HepG2 (cell line): Measurements from ENCODE around the gene INAFM2. TPM values are rescaled to one million over a fixed set of nuclear protein-coding genes. Genes with fewer than 3 reads are reported as not detected.

Experiments used
- ATF5 ChIP-seq: sonication (generic); formaldehyde crosslinking; IDR thresholded peaks from 2 replicates; pipeline ENCODE4 v1.4.0; 2020; ENCODE audit warnings: mild to moderate bottlenecking, low read depth, missing genetic modification reagents
- MBNL3 ChIP-seq: fragments of 250-450 bp; sonication (Bioruptor Pico); conservative IDR thresholded peaks from 2 replicates; pipeline ENCODE4 v1.8.0; 2022; ENCODE audit warnings: mild to moderate bottlenecking, inconsistent platforms
- MTA3 ChIP-seq: sonication (generic); formaldehyde crosslinking; IDR thresholded peaks from 2 replicates; pipeline ENCODE4 v1.4.0; 2020; ENCODE audit warnings: missing genetic modification reagents
- NFKB2 ChIP-seq: sonication (generic); formaldehyde crosslinking; IDR thresholded peaks from 2 replicates; pipeline ENCODE4 v1.4.0; 2020; ENCODE audit warnings: missing genetic modification reagents, borderline replicate concordance
- PCBP1 ChIP-seq: fragments of 200-400 bp; formaldehyde crosslinking; IDR thresholded peaks from 2 replicates; pipeline ENCODE4 v1.6.1; 2017; ENCODE audit warnings: mild to moderate bottlenecking, low read depth, low read length, borderline replicate concordance
- RBFOX2 ChIP-seq: fragments of 200-400 bp; formaldehyde crosslinking; IDR thresholded peaks from 2 replicates; pipeline ENCODE4 v1.6.1; 2017; ENCODE audit warnings: low read depth, mild to moderate bottlenecking, low read length
- SALL2 ChIP-seq: sonication (generic); formaldehyde crosslinking; IDR thresholded peaks from 2 replicates; pipeline ENCODE4 v1.8.1; 2023; ENCODE audit warnings: mild to moderate bottlenecking, missing genetic modification reagents, inconsistent platforms
- SMAD9 ChIP-seq: sonication (generic); formaldehyde crosslinking; IDR thresholded peaks from 2 replicates; pipeline ENCODE4 v1.5.1; 2020; ENCODE audit warnings: mild to moderate bottlenecking, missing genetic modification reagents
- SRSF1 ChIP-seq: fragments of 200-400 bp; formaldehyde crosslinking; optimal IDR thresholded peaks from 2 replicates; pipeline ENCODE3; 2017; ENCODE audit warnings: mild to moderate bottlenecking, low read depth, low read length, moderate library complexity
- ZKSCAN5 ChIP-seq: sonication (generic); formaldehyde crosslinking; IDR thresholded peaks from 2 replicates; pipeline ENCODE4 v1.5.1; 2020; ENCODE audit warnings: mild to moderate bottlenecking, missing genetic modification reagents
- ZNF317 ChIP-seq: sonication (generic); formaldehyde crosslinking; IDR thresholded peaks from 2 replicates; pipeline ENCODE4 v1.5.0; 2020; ENCODE audit warnings: mild to moderate bottlenecking, missing genetic modification reagents
- ZNF713 ChIP-seq: sonication (generic); formaldehyde crosslinking; IDR thresholded peaks from 2 replicates; pipeline ENCODE4 v1.4.0; 2020; ENCODE audit warnings: mild to moderate bottlenecking, missing genetic modification reagents
- ZSCAN5A ChIP-seq: sonication (generic); formaldehyde crosslinking; IDR thresholded peaks from 2 replicates; pipeline ENCODE4 v1.8.0; 2022; ENCODE audit warnings: mild to moderate bottlenecking, missing genetic modification reagents, borderline replicate concordance
- polyA plus RNA-seq, 8 experiments: library from polyadenylated mRNA; depleted of rRNA in 3 of 8; stranded (reverse) in 7 of 8; unstranded in 1 of 8; fragments of >200 nt; fragmentation: Illumina TruSeq in 4 of 8; extraction: Trizol in 4 of 8; gene quantifications; 2 replicates each; pipeline versions ENCODE4 v1.2.1 to v1.2.3, GENCODE V29; 2011 to 2016; ENCODE audit warnings: low read depth in 4 of 8, missing spikeins in 1 of 8, mixed read lengths in 1 of 8; ENCODE audit not compliant: insufficient read depth in 1 of 8
- total RNA-seq, 5 experiments: library from RNA; depleted of rRNA; stranded (reverse); fragments of >200 nt; fragmentation: Illumina TruSeq; extraction: Trizol; gene quantifications; 2 replicates each; pipeline ENCODE4 v1.2.3, GENCODE V29; 2016; ENCODE audit warnings: low read depth in 1 of 5
- TF ChIP-seq, protein P1 (sequence below): sonication (generic); formaldehyde crosslinking; IDR thresholded peaks from 2 replicates; pipeline ENCODE4 v1.5.0; 2020; ENCODE audit warnings: mild to moderate bottlenecking, missing genetic modification reagents
- TF ChIP-seq, protein P2 (sequence below), 2 experiments: sonication (generic) in 1 of 2; formaldehyde crosslinking in 1 of 2; IDR thresholded peaks; 2 replicates each; pipeline versions ENCODE4 v1.5.1 to v1.6.1; 2011 to 2020; ENCODE audit warnings: borderline replicate concordance in 1 of 2, low read depth in 1 of 2, low read length in 1 of 2, mild to moderate bottlenecking in 1 of 2, missing genetic modification reagents in 1 of 2, moderate library complexity in 1 of 2
- TF ChIP-seq, protein P3 (sequence below): sonication (generic); formaldehyde crosslinking; IDR thresholded peaks from 2 replicates; pipeline ENCODE4; 2020; ENCODE audit warnings: missing genetic modification reagents, mild to moderate bottlenecking, borderline replicate concordance
- TF ChIP-seq, protein P4 (sequence below): sonication (generic); formaldehyde crosslinking; IDR thresholded peaks from 2 replicates; pipeline ENCODE4 v1.4.0; 2020; ENCODE audit warnings: missing genetic modification reagents

Gene INAFM2
- total and polyA plus RNA-seq, 2 of the 13 experiments (the other 11 are each of a cell fraction or from before 2014, with no cell fraction given): 5.5 to 6.5 TPM

DNA sequence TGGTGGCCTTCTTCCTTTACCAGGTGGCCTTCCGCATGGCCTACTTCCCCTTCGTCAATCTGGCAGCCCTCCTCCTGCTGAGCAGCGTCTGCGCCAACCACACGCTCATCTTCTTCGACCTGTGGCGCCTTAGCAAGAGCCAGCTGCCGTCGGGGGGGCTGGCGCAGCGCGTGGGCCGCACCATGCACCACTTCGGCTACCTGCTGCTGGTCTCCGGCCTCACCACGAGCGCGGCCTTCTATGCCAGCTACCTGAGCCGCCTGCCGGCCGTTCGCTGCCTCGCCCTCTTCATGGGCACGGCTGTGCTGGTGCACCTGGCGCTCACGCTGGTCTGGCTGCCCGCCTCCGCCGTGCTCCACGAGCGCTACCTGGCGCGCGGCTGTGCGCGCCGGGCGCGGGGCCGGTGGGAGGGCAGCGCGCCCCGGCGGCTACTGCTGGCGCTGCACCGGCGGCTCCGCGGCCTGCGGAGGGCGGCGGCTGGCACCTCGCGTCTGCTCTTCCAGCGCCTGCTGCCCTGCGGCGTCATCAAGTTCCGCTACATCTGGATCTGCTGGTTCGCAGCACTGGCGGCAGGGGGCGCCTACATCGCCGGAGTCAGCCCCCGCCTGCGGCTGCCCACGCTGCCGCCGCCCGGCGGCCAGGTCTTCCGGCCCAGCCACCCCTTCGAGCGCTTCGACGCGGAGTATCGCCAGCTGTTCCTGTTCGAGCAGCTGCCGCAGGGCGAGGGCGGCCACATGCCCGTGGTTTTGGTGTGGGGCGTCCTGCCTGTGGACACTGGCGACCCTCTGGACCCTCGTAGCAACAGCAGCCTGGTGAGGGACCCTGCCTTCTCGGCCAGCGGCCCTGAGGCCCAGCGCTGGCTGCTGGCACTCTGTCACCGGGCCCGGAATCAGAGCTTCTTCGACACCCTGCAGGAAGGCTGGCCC lies 44.5 kb downstream of the INAFM2 start (continued):
- TF ChIP-seq SRSF1 (peak; percentile 49), PCBP1 (no peak), SALL2 (CRISPR knock-in tag) (peak; percentile 99), ZNF317 (CRISPR knock-in tag) (peak; percentile 75), RBFOX2 (peak; percentile 64), NFKB2 (CRISPR knock-in tag) (peak; percentile 99), ZNF713 (CRISPR knock-in tag) (no peak), MTA3 (CRISPR knock-in tag) (no peak), SMAD9 (no peak), ZSCAN5A (CRISPR knock-in tag) (peak; percentile 84; the same call in 1 of the 2 replicates), ATF5 (peak; percentile 79; the same call in 1 of the 2 replicates), ZKSCAN5 (CRISPR knock-in tag) (no peak), MBNL3 (CRISPR knock-in tag) (no peak)
- TF ChIP-seq, protein P1, sequence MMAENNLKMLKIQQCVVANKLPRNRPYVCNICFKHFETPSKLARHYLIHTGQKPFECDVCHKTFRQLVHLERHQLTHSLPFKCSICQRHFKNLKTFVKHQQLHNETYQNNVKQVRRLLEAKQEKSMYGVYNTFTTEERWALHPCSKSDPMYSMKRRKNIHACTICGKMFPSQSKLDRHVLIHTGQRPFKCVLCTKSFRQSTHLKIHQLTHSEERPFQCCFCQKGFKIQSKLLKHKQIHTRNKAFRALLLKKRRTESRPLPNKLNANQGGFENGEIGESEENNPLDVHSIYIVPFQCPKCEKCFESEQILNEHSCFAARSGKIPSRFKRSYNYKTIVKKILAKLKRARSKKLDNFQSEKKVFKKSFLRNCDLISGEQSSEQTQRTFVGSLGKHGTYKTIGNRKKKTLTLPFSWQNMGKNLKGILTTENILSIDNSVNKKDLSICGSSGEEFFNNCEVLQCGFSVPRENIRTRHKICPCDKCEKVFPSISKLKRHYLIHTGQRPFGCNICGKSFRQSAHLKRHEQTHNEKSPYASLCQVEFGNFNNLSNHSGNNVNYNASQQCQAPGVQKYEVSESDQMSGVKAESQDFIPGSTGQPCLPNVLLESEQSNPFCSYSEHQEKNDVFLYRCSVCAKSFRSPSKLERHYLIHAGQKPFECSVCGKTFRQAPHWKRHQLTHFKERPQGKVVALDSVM (CRISPR knock-in tag): peak; percentile 43; the same call in 1 of the 2 replicates
- TF ChIP-seq, protein P2, sequence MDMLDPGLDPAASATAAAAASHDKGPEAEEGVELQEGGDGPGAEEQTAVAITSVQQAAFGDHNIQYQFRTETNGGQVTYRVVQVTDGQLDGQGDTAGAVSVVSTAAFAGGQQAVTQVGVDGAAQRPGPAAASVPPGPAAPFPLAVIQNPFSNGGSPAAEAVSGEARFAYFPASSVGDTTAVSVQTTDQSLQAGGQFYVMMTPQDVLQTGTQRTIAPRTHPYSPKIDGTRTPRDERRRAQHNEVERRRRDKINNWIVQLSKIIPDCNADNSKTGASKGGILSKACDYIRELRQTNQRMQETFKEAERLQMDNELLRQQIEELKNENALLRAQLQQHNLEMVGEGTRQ (IDR thresholded peaks at IDR 0.05; ENCODE audit: low read depth, low read length): no peak
- TF ChIP-seq, protein P2 (CRISPR knock-in tag; IDR thresholded peaks at IDR 0.05; ENCODE audit: borderline replicate concordance): no peak
- TF ChIP-seq, protein P3, sequence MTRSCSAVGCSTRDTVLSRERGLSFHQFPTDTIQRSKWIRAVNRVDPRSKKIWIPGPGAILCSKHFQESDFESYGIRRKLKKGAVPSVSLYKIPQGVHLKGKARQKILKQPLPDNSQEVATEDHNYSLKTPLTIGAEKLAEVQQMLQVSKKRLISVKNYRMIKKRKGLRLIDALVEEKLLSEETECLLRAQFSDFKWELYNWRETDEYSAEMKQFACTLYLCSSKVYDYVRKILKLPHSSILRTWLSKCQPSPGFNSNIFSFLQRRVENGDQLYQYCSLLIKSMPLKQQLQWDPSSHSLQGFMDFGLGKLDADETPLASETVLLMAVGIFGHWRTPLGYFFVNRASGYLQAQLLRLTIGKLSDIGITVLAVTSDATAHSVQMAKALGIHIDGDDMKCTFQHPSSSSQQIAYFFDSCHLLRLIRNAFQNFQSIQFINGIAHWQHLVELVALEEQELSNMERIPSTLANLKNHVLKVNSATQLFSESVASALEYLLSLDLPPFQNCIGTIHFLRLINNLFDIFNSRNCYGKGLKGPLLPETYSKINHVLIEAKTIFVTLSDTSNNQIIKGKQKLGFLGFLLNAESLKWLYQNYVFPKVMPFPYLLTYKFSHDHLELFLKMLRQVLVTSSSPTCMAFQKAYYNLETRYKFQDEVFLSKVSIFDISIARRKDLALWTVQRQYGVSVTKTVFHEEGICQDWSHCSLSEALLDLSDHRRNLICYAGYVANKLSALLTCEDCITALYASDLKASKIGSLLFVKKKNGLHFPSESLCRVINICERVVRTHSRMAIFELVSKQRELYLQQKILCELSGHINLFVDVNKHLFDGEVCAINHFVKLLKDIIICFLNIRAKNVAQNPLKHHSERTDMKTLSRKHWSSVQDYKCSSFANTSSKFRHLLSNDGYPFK (CRISPR knock-in tag): peak; percentile 80
- TF ChIP-seq, protein P4, sequence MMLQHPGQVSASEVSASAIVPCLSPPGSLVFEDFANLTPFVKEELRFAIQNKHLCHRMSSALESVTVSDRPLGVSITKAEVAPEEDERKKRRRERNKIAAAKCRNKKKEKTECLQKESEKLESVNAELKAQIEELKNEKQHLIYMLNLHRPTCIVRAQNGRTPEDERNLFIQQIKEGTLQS (CRISPR knock-in tag): peak; percentile 59; the same call in 1 of the 2 replicates
